Uterus (tissue), 2 donors: ENCODE measurements around the gene PIAS1.

ENCODE experiments used
- POLR2A ChIP-seq, 2 donors: fragments of 450-650 bp; IDR thresholded peaks; one replicate each; pipeline ENCODE4 v1.6.1; 2016; ENCODE audit warnings: antibody characterized with exemption in 2 of 2, mild to moderate bottlenecking in 1 of 2, moderate library complexity in 1 of 2
- TF ChIP-seq, protein P1 (sequence below), 4 experiments: fragments of 200-600 bp in 2 of 4; fragments of 450-650 bp in 2 of 4; sonication (generic) in 2 of 4; IDR thresholded peaks; one replicate each; pipeline ENCODE4 v1.5.1; 2016 to 2019; ENCODE audit warnings: antibody characterized with exemption in 4 of 4, mild to moderate bottlenecking in 2 of 4, moderate library complexity in 1 of 4

DNA sequence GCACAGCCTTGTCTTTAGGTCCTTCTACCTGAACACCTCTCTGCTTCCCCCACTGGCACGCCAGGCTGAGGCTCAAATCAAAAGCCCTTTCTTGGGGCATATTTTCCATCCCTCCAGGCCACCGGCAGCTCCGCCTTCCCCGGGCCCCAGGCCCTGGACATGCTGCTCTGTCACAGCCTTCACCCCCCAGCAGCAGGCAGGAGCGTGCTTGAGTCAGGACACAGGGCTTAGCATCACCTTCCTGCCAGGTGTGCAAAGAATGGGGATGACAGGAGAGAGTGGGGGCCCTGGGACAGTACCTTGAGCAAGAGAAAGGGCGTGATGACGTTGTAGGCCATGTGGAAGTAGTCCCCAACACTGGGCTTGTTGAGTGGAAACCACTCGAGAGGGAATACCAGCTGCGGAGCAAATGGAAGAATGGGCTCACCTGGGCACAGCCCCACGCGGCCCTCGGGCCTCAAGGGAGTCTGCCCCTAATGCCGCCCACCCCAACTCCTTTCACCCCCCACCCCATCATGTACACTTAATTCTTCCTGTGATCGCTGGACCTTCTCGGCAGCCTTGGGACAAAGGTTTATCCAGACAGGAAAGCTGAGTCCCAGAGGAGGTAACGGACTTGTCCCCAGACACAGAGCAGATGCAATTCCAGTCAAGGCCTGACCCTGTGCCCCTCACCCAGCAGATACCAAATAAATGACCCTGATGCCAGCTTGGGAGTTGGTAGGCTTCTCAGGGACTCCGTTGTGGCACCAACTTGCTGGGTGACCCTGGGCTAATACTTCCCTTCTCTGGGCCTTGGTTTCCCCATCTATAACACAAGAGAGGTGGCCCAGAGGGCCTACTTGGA, 160.1 kb downstream of the PIAS1 start:
- TF ChIP-seq POLR2A (IDR thresholded peaks at IDR 0.05): no peak
- TF ChIP-seq, protein P1, sequence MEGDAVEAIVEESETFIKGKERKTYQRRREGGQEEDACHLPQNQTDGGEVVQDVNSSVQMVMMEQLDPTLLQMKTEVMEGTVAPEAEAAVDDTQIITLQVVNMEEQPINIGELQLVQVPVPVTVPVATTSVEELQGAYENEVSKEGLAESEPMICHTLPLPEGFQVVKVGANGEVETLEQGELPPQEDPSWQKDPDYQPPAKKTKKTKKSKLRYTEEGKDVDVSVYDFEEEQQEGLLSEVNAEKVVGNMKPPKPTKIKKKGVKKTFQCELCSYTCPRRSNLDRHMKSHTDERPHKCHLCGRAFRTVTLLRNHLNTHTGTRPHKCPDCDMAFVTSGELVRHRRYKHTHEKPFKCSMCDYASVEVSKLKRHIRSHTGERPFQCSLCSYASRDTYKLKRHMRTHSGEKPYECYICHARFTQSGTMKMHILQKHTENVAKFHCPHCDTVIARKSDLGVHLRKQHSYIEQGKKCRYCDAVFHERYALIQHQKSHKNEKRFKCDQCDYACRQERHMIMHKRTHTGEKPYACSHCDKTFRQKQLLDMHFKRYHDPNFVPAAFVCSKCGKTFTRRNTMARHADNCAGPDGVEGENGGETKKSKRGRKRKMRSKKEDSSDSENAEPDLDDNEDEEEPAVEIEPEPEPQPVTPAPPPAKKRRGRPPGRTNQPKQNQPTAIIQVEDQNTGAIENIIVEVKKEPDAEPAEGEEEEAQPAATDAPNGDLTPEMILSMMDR (IDR thresholded peaks at IDR 0.05): no peak
